ENCODE data around the gene RPS14.

Gene RPS14

DNA sequence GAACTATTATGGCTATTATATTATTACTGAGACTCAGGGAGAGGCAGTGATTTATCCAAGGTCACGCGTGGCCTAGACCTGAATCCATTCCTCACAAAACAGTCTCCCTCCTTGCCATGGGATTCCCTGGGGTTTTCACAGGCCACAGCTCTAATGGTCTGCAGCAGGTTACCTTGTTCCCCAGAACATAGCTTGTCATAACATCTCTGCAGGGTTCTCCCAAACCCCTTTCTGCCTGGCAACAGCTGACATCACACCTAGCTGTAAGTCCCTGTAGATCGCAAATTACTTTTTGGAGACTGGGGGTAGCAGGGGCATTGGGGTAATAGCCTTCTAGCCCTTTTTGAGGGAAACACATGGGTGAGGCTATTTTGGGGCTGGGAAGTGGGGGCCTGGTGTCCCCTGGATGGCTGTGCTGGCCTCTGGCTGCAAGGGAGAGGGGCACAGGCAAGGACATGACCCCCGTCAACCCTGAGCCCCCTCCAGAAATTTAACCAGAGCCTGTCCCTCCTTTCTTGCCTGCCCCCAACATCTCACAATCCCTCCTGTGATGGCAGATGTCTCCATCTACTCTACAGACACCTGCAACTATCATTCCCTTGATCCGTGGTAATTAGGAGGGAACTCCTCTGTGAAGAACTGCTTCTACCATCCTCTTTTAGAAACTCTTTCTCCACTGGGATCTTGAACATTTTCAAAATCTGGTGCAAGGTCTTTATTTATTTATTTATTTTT, 38.1 kb downstream of the RPS14 start:
- Histone ChIP-seq H3K4me3 (ENCODE audit: low read length) (no peak overlapping the region), H3K36me3 (ENCODE audit: insufficient read depth, low read length) (no peaks in the 10 kb centered on the region), H3K9me3 (ENCODE audit: low read length) (no peaks in the 10 kb centered on the region), H3K4me1 (ENCODE audit: insufficient read depth, low read length) (peaks cover 15% of the 10 kb centered on the region), H2AFZ (ENCODE audit: low read depth, low read length) (no peak overlapping the region), H3K27me3 (ENCODE audit: insufficient read depth, low read length) (no peaks in the 10 kb centered on the region)

DNA sequence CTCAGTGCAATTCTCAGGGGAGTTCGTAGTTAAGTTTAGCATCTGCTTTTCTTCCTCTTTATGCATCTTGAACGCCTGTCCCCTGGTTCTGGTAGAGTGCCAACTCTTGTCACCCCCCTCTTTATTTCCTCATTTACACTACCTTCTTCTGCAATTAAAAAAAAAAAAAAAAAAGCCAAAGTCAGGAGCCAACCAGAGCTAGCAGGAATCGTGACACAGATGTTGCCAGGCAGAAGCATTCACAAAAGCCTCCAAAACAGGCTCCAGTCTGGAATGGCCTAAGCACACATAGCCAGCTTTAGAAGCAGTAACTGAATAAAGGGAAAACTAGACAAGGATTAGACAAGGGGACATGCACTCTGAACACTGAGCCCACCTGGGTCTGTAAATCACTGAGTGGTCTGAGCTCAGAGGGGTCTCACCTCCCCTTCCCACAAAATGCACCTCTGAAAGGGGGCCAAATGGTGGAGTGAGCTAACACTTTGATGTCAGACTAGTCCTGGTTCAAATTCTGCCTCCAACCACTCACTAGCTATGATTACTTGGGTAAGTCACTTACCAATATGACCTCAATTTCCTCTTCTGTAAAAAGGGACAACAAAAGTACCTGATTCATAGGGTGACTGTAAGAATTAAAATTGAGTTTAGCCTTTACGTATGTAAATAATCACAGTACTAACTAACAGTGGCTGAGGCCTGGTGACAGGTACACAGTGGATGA, 38.9 kb downstream of the RPS14 start:
- Histone ChIP-seq H3K27me3 (ENCODE audit: insufficient read depth, low read length) (no peaks in the 10 kb centered on the region), H3K4me3 (ENCODE audit: low read length) (no peak overlapping the region), H3K36me3 (ENCODE audit: insufficient read depth, low read length) (no peaks in the 10 kb centered on the region), H3K4me1 (ENCODE audit: insufficient read depth, low read length) (peaks cover 15% of the 10 kb centered on the region), H2AFZ (ENCODE audit: low read depth, low read length) (no peak overlapping the region), H3K9me3 (ENCODE audit: low read length) (no peaks in the 10 kb centered on the region)

DNA sequence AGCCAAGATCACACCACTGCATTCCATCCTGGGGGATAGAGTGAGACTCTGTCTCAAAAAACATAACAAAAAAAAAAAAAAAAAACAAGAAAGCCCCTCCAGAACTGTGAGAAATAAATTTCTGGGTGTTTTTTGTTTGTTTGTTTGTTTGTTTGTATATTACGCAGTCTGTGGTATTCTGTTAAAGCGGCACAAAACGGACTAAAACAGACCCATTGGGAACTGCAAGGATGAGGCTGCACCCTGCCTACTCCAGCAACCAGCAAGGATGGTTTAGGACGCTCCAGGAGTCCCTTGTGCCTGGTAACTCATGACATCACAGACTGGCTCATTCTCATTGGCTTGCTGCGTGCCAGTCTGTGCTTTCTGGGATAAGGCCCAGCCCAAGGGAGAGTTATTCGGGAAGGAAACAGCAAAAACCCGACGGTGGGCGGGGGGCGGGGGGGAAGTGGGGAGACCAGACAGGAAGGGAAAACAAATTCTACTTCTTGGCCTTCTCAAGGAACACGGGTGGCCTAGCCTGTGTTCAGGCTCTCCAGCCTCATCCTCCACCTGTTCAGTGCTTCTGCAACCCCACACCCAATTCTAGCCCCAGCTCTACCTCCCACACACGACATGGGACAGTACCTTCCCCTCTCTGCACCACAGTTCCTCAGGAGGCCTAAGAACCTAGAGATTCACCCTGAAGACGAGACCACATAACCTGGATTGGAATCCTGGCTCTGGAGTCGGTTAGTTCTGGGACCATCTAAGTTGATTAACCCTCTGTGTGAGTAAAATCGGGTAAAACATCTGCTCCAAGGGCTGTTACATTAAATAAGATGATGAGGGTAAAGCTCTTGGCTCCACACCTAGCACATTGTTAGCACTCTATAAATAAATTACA, 39.7 kb downstream of the RPS14 start:
- H3K9me3 ChIP-seq (ENCODE audit: low read length): no peaks in the 10 kb centered on the region
- peak overlapping the region; percentile 26 for H3K4me3 ChIP-seq (ENCODE audit: low read length)
- peak overlapping the region; percentile 47 for H2AFZ ChIP-seq (ENCODE audit: low read depth, low read length)
- H3K4me1 ChIP-seq (ENCODE audit: insufficient read depth, low read length): peaks cover 15% of the 10 kb centered on the region
- no peaks in the 10 kb centered on the region for H3K36me3 ChIP-seq (ENCODE audit: insufficient read depth, low read length)
- H3K27me3 ChIP-seq (ENCODE audit: insufficient read depth, low read length): no peaks in the 10 kb centered on the region

DNA sequence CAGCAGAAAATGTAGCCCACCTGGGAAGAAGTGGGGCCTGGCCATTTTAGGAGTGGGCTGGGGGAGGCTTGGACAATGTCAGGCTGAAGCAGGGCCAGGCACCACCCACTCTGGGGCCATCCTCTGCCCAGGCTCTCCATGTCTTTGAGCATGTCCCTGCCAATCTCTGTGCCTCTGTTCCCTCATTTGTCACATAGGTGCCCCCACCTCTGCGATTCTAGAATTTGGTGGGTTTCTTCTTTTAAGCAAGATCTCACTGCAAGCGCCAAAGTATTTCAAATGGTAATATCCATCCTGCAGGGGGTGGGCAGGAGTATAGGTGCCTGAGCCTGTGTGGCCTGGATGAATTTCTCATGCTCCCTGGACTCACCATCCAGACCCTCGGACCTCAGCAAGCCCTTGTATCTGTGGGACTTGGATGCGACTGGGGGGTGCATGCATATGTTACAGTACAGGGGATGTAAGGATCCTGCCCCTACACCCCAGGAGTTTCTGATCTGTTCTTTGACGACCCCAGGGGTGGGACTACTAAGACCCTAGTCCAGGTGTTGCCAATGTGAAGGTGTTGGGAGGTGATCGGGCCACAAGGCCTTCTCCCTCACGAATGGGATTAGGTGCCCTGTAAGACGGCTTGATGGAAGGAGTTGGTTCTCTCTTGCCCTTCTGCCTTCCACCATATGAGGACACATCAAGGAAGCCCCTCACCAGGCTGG, 41.2 kb downstream of the RPS14 start:
- no peaks in the 10 kb centered on the region for H3K36me3 ChIP-seq (ENCODE audit: insufficient read depth, low read length)
- H3K9me3 ChIP-seq (ENCODE audit: low read length): no peaks in the 10 kb centered on the region
- H2AFZ ChIP-seq (ENCODE audit: low read depth, low read length): no peak overlapping the region
- no peaks in the 10 kb centered on the region for H3K27me3 ChIP-seq (ENCODE audit: insufficient read depth, low read length)
- no peak overlapping the region for H3K4me3 ChIP-seq (ENCODE audit: low read length)
- peaks cover 15% of the 10 kb centered on the region for H3K4me1 ChIP-seq (ENCODE audit: insufficient read depth, low read length)

DNA sequence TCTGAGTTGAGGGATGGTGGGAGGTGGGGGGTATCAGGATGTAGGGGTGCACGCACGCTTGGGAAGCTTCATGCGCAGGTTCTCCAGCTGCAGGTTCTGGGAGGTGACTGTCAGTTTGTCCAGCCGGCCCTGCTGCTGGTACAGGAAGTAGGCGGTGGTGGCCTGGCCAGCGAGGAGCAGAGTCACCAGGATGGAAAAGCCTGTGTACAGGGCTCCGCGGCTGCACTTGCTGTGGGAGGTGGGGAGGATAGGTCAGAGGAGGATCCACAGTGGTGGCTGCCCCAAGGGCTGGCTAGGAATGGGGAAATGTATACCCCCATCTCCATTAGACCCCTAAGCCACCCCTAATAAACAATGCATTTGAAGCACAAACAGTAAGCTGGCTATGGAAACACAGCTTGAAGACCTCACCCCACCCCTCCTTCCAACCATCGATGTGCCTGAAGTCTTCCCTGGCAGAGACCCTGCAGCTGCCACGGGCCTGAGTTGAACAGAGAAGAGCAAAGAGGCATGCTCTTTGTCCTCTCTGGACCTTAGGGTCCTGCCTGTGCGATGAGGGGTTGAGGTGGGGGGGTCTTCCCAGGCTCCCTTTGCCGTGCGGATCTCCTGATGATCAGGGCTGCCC, 42.3 kb downstream of the RPS14 start:
- Histone ChIP-seq H3K9me3 (ENCODE audit: low read length) (no peaks in the 10 kb centered on the region), H2AFZ (ENCODE audit: low read depth, low read length) (no peak overlapping the region), H3K27me3 (ENCODE audit: insufficient read depth, low read length) (no peaks in the 10 kb centered on the region), H3K36me3 (ENCODE audit: insufficient read depth, low read length) (peaks cover 7% of the 10 kb centered on the region), H3K4me3 (ENCODE audit: low read length) (no peak overlapping the region), H3K4me1 (ENCODE audit: insufficient read depth, low read length) (peaks cover 8% of the 10 kb centered on the region)

DNA sequence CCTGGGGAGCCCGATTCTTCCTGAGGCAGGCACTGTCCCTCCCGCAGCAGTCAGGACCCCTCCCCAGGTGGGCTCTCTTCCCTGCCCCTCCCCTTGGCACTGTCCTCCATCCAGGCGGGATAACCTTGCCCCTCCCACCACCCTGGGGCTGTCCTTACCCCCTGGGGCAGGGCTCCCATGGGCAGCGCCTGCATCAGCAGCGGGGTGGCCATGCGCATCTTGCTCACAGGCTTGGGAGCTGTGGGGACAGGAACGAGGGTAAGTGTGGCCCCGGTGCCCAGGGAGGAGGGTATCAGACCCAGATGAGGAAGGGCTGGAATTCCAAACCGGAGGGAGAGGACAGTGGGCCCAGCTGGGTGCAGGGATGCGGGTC, 42.8 kb downstream of the RPS14 start:
- Histone ChIP-seq H3K36me3 (ENCODE audit: insufficient read depth, low read length) (peaks cover 9% of the 10 kb centered on the region), H2AFZ (ENCODE audit: low read depth, low read length) (no peak overlapping the region), H3K9me3 (ENCODE audit: low read length) (no peaks in the 10 kb centered on the region), H3K4me3 (ENCODE audit: low read length) (no peak overlapping the region), H3K27me3 (ENCODE audit: insufficient read depth, low read length) (no peaks in the 10 kb centered on the region), H3K4me1 (ENCODE audit: insufficient read depth, low read length) (peaks cover 8% of the 10 kb centered on the region)

DNA sequence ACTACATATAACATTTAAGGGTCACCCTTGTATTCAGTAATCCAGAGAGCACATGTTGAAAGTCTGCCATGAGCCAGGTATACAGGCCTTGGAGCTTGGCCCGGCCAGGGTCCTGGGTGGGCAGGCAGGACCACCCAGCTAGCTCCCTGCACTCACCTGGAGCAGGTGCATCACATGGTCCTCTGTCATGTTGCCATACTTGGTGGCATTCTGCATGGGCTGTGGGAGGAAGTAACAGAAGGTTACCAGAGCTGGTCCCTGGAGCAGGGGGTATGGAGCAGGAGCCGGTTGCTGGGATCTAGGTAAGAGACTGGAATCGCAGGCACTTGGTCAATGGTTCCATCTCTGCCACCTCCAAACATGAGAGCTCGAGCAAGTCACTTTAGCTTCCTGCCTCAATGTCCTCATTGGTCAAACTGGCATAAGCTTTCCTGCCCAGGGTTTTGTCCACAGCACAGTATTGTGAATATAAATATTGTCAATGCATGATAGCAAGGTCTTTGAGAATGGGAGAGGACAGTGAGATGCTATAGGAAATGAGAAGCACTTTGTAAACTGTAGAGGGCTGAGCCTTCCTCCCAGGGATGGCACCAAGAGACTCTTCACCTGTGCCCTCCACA, 43.3 kb downstream of the RPS14 start:
- H3K27me3 ChIP-seq (ENCODE audit: insufficient read depth, low read length): no peaks in the 10 kb centered on the region
- H2AFZ ChIP-seq (ENCODE audit: low read depth, low read length): no peak overlapping the region
- H3K36me3 ChIP-seq (ENCODE audit: insufficient read depth, low read length): peaks cover 9% of the 10 kb centered on the region
- no peak overlapping the region for H3K4me3 ChIP-seq (ENCODE audit: low read length)
- H3K9me3 ChIP-seq (ENCODE audit: low read length): no peaks in the 10 kb centered on the region
- H3K4me1 ChIP-seq (ENCODE audit: insufficient read depth, low read length): peaks cover 8% of the 10 kb centered on the region

DNA sequence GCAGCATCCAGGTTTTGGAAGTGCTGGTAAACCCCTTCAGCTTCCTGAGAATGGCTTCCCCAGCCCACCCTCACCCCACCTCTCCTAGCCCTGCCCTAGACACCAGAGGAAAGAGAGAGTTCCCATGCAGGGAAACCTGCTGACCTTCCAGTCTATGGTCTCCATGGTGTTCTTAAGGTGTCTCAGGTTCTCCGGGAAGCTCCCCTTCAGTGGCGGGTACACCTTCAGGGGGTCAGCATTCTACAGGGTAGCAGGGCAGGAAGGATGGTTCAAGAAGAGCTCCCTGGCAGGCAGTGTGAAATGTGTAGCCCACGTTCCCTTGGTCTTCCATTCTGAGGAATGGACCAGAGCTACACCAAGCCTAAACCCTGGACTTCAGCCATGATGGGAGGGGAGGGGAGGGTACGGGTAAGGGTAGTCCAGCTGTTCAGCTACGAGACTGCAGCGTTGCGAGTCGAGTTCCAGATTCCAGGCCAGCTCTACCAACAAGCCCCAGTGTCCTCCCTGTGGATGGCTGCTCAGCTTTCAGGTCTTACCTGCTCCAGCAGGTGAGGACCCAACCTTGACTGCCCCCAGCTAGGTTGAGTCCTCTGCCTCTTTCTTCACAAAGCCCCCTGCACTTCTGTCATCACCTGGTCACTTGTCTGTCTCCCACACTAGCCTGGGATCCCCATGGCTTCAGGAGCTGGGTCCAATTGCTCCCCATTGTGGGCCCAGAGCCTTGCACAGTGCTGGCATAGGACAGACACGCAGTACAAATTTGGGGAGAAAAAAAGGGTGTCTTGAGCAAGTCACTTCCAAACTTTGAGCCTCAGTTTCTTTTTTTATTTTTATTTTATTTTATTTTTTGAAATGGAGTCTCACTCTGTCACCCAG, 44.4 kb downstream of the RPS14 start:
- Histone ChIP-seq H2AFZ (ENCODE audit: low read depth, low read length) (no peak overlapping the region), H3K36me3 (ENCODE audit: insufficient read depth, low read length) (peaks cover 19% of the 10 kb centered on the region), H3K9me3 (ENCODE audit: low read length) (no peaks in the 10 kb centered on the region), H3K27me3 (ENCODE audit: insufficient read depth, low read length) (no peaks in the 10 kb centered on the region), H3K4me1 (ENCODE audit: insufficient read depth, low read length) (peaks cover 3% of the 10 kb centered on the region), H3K4me3 (ENCODE audit: low read length) (no peak overlapping the region)

DNA sequence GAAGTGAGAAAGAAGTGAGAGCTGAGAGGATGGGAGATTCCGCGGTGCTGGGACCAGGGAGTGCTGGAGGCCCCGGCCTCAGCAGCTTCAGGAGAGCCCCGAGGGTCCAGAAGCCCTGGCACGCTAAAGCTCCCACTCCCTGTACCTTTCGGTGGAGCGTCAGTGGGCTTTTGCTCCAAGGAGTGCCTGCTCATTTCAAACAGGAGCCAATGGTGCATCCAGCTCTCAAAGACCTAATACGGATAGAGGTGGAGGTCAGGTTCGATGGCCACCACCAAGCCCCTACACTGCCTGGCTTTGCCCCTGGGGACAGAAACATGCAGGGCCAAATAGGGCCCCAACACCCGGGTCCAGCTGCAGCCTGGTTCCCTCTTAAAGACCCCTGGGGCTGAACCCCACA, 45.0 kb downstream of the RPS14 start:
- Histone ChIP-seq H3K36me3 (ENCODE audit: insufficient read depth, low read length) (peaks cover 26% of the 10 kb centered on the region), H2AFZ (ENCODE audit: low read depth, low read length) (no peak overlapping the region), H3K9me3 (ENCODE audit: low read length) (no peaks in the 10 kb centered on the region)

DNA sequence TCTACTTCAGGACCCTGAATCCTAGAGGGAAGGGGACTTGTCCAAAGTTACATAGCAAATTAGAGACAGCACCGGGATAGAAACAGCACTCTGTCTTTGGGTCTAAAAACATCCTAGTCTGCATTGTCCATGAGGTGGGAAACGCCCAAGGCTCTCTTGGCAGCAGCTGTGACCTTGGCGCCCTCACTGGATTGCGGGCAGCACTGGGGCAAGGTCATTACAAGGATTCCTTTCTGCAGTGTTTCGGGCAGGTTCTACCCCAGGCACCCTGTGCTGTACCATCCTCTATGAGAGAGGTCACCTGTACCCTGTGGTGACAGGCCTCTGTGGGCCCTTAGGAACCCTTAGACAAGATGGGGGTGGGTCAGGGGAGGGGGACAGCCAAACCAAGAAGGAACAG, 45.4 kb downstream of the RPS14 start:
- Histone ChIP-seq H2AFZ (ENCODE audit: low read depth, low read length) (no peak overlapping the region), H3K9me3 (ENCODE audit: low read length) (no peaks in the 10 kb centered on the region)

More for the DNA sequence above, 45.0 kb downstream of the RPS14 start:
- Histone ChIP-seq H3K4me1 (ENCODE audit: insufficient read depth, low read length) (no peaks in the 10 kb centered on the region), H3K4me3 (ENCODE audit: low read length) (no peak overlapping the region), H3K27me3 (ENCODE audit: insufficient read depth, low read length) (no peaks in the 10 kb centered on the region)

DNA sequence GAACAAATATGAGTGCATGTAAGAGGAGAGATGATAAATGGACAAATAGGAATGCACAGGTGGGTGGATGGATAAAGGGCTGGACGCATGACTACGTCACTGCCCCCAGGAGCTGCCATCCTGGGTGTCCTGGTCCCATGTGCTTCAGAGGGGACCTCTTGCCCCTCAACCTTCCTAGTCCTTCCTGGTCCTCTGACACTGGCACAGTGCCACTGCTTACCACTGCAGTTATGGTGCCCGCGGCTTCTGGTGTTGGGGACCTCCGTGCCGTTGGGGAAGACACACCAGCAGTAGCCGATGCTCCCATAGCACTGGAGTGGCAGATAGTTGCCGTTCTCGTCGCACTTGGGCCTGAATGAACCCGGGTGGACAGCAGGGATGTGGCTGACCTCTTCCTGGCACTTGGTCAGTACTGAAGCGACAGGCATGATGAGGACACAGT, 46.6 kb downstream of the RPS14 start:
- Histone ChIP-seq H3K4me1 (ENCODE audit: insufficient read depth, low read length) (no peaks in the 10 kb centered on the region), H3K27me3 (ENCODE audit: insufficient read depth, low read length) (no peaks in the 10 kb centered on the region), H3K4me3 (ENCODE audit: low read length) (no peak overlapping the region), H2AFZ (ENCODE audit: low read depth, low read length) (no peak overlapping the region), H3K9me3 (ENCODE audit: low read length) (no peaks in the 10 kb centered on the region), H3K36me3 (ENCODE audit: insufficient read depth, low read length) (peaks cover 42% of the 10 kb centered on the region)

More for the DNA sequence above, 45.4 kb downstream of the RPS14 start:
- Histone ChIP-seq H3K4me3 (ENCODE audit: low read length) (no peak overlapping the region), H3K4me1 (ENCODE audit: insufficient read depth, low read length) (no peaks in the 10 kb centered on the region), H3K36me3 (ENCODE audit: insufficient read depth, low read length) (peaks cover 30% of the 10 kb centered on the region), H3K27me3 (ENCODE audit: insufficient read depth, low read length) (no peaks in the 10 kb centered on the region)

Measured in neuron (in vitro differentiated cells).